Activated T-cell treated with anti-CD3 and anti-CD28 coated beads, Interleukin-2, amount 50 U/mL, for 24 hours (primary cell): ENCODE results near the gene LRFN2.

Experiments
- DNase-seq: peaks from one replicate; pipeline ENCODE4 v3.0.0-alpha.2; 2020
- H3K27ac Mint-ChIP-seq: 2 replicates; pipeline ENCODE4 v1.8.0; 2020; ENCODE audit warnings: mild to moderate bottlenecking, mixed read lengths
- H3K27me3 Mint-ChIP-seq: 2 replicates; pipeline ENCODE4 v1.8.0; 2020; ENCODE audit warnings: mixed read lengths
- H3K36me3 Mint-ChIP-seq: 2 replicates; pipeline ENCODE4 v1.8.0; 2020; ENCODE audit warnings: low read depth, mixed read lengths
- H3K4me1 Mint-ChIP-seq: 2 replicates; pipeline ENCODE4 v1.8.0; 2020; ENCODE audit warnings: low read depth, mixed read lengths
- H3K4me3 Mint-ChIP-seq: 2 replicates; pipeline ENCODE4 v1.8.0; 2020; ENCODE audit warnings: mild to moderate bottlenecking, moderate library complexity, mixed read lengths
- H3K9me3 Mint-ChIP-seq: 2 replicates; pipeline ENCODE4 v1.8.0; 2020; ENCODE audit warnings: mixed read lengths

The LRFN2 gene

DNA sequence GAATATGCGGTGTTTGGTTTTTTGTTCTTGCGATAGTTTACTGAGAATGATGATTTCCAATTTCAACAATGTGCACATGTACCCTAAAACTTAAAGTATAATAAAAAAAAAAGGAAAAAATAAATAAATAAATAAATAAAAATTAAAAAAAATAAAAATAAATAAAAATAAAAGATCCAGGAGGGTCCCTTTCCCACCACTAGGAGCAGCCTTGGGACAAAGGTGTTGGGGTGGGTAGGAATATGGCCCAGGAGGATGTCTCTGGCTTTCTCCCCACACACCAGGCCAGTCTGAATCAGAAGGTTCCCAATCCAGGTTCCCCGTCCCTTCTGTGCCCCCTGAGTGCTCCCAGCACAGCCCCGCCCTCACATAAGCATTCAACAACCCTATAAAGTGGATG is 9.5 kb downstream of the LRFN2 start:
- Mint-ChIP-seq H3K27ac (no peak overlapping the region), H3K27me3 (no peaks in the 10 kb centered on the region)

DNA sequence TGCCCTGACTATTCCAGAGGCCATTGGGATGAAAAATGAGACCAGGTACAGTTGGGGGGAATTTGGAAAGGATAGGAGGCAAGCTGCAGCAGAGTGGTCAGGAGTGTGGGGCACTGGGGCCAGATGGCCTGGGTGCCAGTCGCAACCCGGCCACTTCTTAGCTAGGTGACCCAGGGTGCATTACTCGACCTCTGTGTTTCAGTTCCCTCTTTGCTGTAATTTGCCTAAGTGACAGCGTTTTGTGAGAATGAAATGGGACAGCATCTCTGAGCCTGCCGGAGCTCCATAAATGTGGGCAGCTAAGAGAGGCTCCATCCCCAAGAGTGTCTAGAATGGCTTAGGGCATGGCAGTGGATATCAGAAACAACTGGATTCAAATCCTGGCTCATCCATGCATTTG is 13.9 kb downstream of the LRFN2 start:
- H3K36me3 Mint-ChIP-seq: no peaks in the 10 kb centered on the region
- H3K27ac Mint-ChIP-seq: no peak overlapping the region
- DNase-seq: no peak
- H3K4me3 Mint-ChIP-seq: no peak overlapping the region
- H3K27me3 Mint-ChIP-seq: no peaks in the 10 kb centered on the region
- H3K9me3 Mint-ChIP-seq: no peaks in the 10 kb centered on the region
- H3K4me1 Mint-ChIP-seq: no peaks in the 10 kb centered on the region

More for the DNA sequence above, 9.5 kb downstream of the LRFN2 start:
- Mint-ChIP-seq H3K4me1 (no peaks in the 10 kb centered on the region), H3K36me3 (no peaks in the 10 kb centered on the region), H3K4me3 (no peak overlapping the region), H3K9me3 (no peaks in the 10 kb centered on the region)
- DNase-seq: no peak

DNA sequence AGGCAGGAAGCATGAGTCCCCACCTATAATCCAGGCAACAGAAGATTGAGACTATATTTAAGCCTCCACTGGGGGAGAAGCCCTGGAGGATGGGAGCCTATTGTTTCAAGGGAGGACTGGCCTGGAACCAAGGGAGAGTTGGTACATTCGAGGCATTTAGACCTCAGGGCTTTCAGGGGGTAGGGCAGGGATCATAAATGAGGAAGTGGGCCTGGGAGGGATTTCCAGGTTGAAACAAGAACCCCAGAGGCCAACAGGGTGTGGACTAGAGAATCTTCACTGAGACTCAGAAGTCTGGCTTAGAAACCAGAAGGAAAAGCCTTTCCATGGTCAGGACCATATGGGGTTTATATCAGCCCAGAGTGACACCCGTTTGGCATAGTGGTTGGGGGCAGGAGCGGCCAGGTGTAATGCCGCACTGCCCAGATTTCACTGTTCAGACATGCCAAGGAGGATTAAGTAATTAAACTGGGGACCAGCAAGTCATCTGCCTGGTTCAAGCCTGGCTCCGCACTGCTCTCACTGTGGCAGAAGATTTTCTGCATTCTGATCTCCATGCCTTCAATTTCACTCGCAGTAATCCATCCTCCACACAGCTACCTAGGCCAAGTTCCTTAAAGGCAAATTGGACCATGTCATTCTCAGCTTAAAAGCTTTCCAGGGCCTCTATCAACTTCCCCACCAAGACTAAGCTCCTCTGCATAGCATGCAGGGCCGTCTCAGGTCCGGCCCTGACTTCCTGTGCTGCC is 17.8 kb downstream of the LRFN2 start:
- DNase-seq: no peak
- Mint-ChIP-seq H3K9me3 (no peaks in the 10 kb centered on the region), H3K4me1 (no peaks in the 10 kb centered on the region), H3K4me3 (no peak overlapping the region), H3K27ac (no peak overlapping the region), H3K27me3 (no peaks in the 10 kb centered on the region), H3K36me3 (no peaks in the 10 kb centered on the region)

- Mint-ChIP-seq H3K4me1 (no peaks in the 10 kb centered on the region), H3K27ac (no peak overlapping the region), H3K9me3 (no peaks in the 10 kb centered on the region), H3K36me3 (no peaks in the 10 kb centered on the region), H3K27me3 (no peaks in the 10 kb centered on the region), H3K4me3 (no peak overlapping the region)
- no peak for DNase-seq
These were observed 19.0 kb downstream of the LRFN2 start for GRCh38 chr6:40568062-40568708.

- DNase-seq: no peak
- H3K9me3 Mint-ChIP-seq: no peaks in the 10 kb centered on the region
- no peaks in the 10 kb centered on the region for H3K27me3 Mint-ChIP-seq
- no peak overlapping the region for H3K27ac Mint-ChIP-seq
- no peaks in the 10 kb centered on the region for H3K36me3 Mint-ChIP-seq
- H3K4me1 Mint-ChIP-seq: no peaks in the 10 kb centered on the region
- H3K4me3 Mint-ChIP-seq: no peak overlapping the region
These were observed 24.1 kb downstream of the LRFN2 start for GRCh38 chr6:40563111-40563510.

- Mint-ChIP-seq H3K9me3 (no peaks in the 10 kb centered on the region), H3K4me1 (no peaks in the 10 kb centered on the region), H3K36me3 (no peaks in the 10 kb centered on the region), H3K27me3 (no peaks in the 10 kb centered on the region), H3K4me3 (no peak overlapping the region), H3K27ac (no peak overlapping the region)
- no peak for DNase-seq
These were observed 28.1 kb downstream of the LRFN2 start for GRCh38 chr6:40559056-40559455.

DNA sequence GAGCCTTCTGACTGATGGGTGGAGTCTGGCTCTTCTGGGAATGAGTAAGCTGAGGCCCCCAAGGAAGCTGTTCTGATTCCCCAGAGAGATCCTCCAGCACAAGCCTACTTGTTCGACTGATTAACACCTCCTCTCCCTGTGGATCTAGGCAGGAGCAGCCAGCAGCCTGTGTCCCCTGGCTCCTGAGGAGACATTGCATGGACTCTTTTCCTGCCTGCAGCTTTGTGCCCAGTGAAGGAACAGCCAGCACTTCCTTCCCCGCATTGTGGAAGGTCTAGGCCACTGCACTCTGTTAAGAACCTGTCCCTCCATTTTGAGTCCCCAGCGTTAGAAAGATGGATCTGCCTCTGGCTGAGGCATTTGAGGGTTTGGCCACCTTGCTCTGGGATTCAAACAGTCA is 29.1 kb downstream of the LRFN2 start:
- H3K9me3 Mint-ChIP-seq: no peaks in the 10 kb centered on the region
- H3K4me3 Mint-ChIP-seq: no peak overlapping the region
- H3K4me1 Mint-ChIP-seq: no peaks in the 10 kb centered on the region
- H3K36me3 Mint-ChIP-seq: no peaks in the 10 kb centered on the region
- H3K27me3 Mint-ChIP-seq: no peaks in the 10 kb centered on the region
- no peak for DNase-seq
- H3K27ac Mint-ChIP-seq: no peak overlapping the region

DNA sequence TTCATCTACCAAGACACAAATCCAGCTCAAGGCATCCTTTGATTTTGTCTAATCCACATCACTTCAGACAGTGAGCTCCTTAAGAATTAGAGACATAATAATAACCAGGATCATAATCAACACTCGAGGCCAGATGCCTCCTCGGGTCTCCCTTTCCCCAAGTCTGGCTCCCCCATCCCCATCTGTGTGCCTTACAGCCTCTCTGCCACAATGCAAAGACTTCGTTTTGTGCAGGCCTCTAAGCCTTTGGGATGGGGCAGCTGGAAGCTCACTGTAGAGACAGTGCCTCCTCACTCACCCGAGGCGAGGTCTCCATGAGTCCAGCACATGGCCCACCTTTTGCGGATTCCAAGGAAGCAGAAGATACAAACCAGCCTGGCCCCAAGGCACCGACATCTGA is 30.3 kb downstream of the LRFN2 start:
- Mint-ChIP-seq H3K9me3 (no peaks in the 10 kb centered on the region), H3K4me3 (no peak overlapping the region), H3K36me3 (no peaks in the 10 kb centered on the region), H3K4me1 (no peaks in the 10 kb centered on the region), H3K27me3 (no peaks in the 10 kb centered on the region), H3K27ac (no peak overlapping the region)
- DNase-seq: no peak

DNA sequence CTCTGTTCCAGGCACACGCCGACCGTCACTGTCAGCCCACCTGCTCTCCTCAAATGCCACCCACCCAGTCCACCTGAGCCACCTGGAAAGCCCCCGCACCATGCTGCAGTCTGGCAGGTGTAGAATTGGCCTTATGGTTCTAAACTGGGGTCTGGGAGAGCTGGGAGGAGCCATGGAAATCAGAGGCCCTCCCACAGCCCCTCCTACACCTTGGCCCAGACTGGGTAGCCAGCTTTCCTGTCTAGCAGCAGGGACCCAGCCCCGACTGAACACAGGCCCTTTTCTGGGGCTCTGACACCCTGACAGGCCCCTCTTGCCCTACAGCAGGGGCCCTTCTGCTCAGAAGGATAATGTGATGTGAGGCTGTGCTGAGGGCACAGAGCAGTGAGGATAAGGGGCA is 31.1 kb downstream of the LRFN2 start:
- H3K27me3 Mint-ChIP-seq: no peaks in the 10 kb centered on the region
- no peaks in the 10 kb centered on the region for H3K4me1 Mint-ChIP-seq
- no peak overlapping the region for H3K4me3 Mint-ChIP-seq
- H3K27ac Mint-ChIP-seq: no peak overlapping the region
- no peak for DNase-seq
- no peaks in the 10 kb centered on the region for H3K9me3 Mint-ChIP-seq
- H3K36me3 Mint-ChIP-seq: no peaks in the 10 kb centered on the region

DNA sequence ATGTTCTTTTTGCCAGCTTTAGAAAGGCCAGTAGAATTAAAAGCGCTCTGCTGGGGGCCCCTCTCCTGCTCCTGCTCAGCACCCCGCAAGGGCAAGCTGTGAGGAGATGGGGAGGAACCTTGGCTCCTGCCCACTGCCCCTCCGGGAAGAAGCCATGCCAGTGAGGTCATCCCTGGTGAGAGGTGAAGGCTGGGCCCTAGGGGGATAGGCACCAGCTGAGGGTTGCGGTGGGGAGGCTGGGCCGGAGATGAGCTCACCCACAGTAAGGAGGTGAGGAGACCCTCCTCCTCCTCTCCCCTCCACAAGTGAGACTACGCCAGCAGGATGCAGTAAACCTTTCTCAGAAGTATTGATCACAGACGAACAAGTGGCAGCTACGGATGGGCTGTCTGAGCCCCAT is 32.1 kb downstream of the LRFN2 start:
- Mint-ChIP-seq H3K27ac (no peak overlapping the region), H3K4me3 (no peak overlapping the region), H3K9me3 (no peaks in the 10 kb centered on the region)

GRCh38 chr6:40552941-40553340 is 34.2 kb downstream of the LRFN2 start:
- Mint-ChIP-seq H3K4me3 (no peak overlapping the region), H3K27me3 (no peaks in the 10 kb centered on the region), H3K4me1 (no peaks in the 10 kb centered on the region), H3K36me3 (no peaks in the 10 kb centered on the region), H3K27ac (no peak overlapping the region), H3K9me3 (no peaks in the 10 kb centered on the region)
- DNase-seq: no peak

More for the DNA sequence above, 32.1 kb downstream of the LRFN2 start:
- H3K36me3 Mint-ChIP-seq: no peaks in the 10 kb centered on the region
- H3K4me1 Mint-ChIP-seq: no peaks in the 10 kb centered on the region
- no peak for DNase-seq
- H3K27me3 Mint-ChIP-seq: no peaks in the 10 kb centered on the region

GRCh38 chr6:40551966-40552505 is 35.1 kb downstream of the LRFN2 start:
- Mint-ChIP-seq H3K27me3 (no peaks in the 10 kb centered on the region), H3K4me1 (no peaks in the 10 kb centered on the region), H3K27ac (no peak overlapping the region), H3K36me3 (no peaks in the 10 kb centered on the region), H3K4me3 (no peak overlapping the region), H3K9me3 (no peaks in the 10 kb centered on the region)
- no peak for DNase-seq

DNA sequence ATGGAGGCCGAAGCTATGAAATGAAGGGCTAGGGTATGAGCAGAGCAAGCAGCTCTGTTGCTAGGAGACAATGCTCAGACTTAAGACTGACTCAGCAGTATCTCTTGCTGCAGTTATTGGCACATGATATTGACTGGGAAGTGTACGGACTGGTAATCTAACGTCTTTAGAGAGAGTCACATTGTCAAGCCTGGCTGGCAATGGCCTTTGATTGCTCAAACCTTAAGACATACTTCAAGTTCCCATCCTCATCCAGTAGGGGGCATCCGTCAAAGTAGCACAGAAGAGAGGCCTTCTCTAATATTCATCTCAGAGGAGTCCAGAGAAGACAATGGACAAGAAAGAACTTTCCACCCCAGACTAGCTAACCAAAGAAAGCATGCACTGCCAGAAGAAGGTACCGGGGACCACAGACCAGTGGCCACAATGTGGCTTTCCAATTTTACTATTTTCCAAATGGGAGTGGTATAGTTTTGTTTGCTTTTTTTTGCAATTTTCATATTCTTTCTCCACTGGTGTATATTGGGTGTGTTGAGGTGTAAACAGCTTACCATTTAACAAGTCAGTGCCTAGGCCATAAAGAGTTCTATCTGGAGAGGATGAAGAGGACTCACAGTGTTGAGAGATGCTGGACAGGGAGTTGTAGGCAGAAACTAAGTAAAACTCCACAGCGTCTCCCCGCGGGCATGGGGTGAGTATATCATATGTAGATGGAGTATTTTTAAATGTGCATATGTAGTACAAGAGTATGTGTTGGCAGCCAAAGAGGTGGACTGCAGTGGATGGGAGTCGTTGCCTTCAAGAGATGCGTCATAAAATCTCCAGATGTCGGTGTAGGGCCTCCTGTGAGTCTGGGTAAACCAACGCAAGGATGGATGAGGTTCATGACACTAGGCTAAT is 36.7 kb downstream of the LRFN2 start:
- Mint-ChIP-seq H3K27ac (no peak overlapping the region), H3K27me3 (no peaks in the 10 kb centered on the region), H3K9me3 (no peaks in the 10 kb centered on the region), H3K4me1 (no peaks in the 10 kb centered on the region), H3K36me3 (no peaks in the 10 kb centered on the region), H3K4me3 (no peak overlapping the region)
- no peak for DNase-seq

DNA sequence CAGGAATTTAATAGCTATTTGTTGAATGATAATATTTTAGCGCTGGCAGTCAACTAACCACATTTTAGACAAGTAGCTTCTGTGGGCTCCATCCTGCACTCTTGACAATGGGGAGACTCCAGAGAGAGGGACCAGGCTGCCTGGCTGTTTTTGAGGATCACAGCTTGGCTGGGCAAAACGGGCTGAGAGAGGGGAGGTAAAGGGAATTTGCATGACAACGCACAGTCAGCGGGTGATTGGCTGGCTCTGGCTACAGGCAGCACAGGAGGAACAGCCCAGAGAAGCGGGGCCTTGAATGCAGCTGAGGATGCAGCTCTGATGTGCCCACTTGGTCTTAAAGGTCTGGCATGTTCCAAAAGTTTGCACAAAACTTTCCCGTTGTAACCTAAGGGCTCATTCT is 41.2 kb downstream of the LRFN2 start:
- no peak for DNase-seq
- no peak overlapping the region for H3K4me3 Mint-ChIP-seq
- no peaks in the 10 kb centered on the region for H3K27me3 Mint-ChIP-seq
- no peaks in the 10 kb centered on the region for H3K36me3 Mint-ChIP-seq
- H3K4me1 Mint-ChIP-seq: no peaks in the 10 kb centered on the region
- no peaks in the 10 kb centered on the region for H3K9me3 Mint-ChIP-seq
- no peak overlapping the region for H3K27ac Mint-ChIP-seq
